ENCODE measurements around the gene ARRB1.

ARRB1 gene

GRCh38 chr11:75244052-75244814 lies 107.2 kb downstream of the ARRB1 start:
- DNase-seq, result no peak

GRCh38 chr11:75242722-75243600 lies 108.5 kb downstream of the ARRB1 start:
- no peak for DNase-seq

DNA sequence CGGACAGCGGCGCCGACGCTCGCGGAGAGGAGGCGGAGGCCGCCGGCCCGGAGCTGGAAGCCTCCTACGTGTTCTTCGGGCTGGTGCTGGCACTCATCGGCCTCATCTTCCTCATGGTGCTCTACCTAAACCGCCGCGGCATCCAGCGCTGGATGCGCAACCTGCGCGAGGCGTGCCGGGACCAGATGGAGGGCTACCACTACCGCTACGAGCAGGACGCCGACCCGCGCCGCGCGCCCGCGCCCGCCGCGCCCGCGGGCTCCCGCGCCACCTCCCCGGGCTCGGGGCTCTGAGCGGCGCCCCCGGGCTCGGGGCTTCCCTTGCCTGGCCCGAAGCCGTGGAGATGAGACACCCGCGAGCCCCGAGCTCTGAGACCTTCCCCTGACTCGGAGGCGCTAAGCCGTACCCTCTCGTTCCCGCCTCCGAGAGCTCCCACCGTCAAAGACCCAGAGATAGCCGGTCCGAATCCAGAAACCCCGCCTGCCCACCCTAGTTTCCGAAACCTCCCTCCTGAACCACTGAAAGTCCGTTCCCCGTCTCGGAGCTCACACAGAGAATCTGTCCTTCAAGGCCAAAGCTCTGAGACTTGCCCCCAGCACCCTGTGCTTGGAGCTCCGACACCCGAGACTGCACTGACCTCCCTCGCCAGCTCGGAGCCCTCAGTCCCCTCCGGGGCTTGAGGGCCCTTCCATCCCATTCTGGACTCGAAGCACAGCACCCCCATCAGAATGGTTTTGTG lies 109.4 kb downstream of the ARRB1 start:
- DNase-seq, result no peak

- DNase-seq, result peak; percentile 70 to 87
Measured at GRCh38 chr11:75241036-75241905, 110.2 kb downstream of the ARRB1 start.

DNA sequence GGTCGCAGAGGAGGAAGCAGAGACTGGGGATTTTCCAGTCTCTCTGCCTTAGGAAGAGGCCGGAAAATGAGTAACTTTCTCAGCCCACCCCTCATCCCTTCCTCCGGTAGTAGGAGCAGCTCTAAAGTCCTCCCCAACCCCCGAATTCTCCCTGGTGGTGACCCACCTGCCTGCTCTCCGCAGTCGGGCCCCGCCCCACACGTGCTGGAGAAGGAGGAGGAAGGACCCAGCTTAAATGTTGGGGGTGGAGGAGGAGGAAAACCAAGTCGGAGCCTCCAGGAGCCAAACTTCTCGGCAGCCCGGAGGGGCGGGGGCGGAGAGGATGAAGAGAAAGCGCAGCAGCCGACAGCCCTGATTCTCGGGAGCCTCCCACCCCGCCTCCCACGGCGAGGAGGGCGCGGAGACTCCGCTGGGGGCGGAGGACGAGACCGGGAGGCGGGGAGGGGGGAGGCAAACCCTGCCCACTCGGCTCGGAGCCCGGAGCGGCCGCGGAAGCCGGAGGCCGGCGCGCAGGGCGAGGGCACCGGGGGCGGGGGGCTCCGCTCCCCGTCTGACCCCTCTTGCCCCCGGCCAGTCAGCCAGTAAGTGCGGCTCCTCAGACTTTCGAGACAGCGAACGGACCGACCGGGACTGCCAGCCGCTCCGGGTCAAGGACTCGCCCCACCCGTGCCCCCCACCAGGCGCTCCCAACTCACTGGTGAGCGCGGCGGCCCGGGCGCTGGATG lies 111.0 kb downstream of the ARRB1 start, which contains the start of gene TPBGL:
Gene TPBGL (plus strand): TSS at position 464 of the 725 bp plus-strand sequence. CDS start 276 bp downstream, outside the sequence.
- DNase-seq, result peak in 1 of 2 experiments; percentile 36

DNA sequence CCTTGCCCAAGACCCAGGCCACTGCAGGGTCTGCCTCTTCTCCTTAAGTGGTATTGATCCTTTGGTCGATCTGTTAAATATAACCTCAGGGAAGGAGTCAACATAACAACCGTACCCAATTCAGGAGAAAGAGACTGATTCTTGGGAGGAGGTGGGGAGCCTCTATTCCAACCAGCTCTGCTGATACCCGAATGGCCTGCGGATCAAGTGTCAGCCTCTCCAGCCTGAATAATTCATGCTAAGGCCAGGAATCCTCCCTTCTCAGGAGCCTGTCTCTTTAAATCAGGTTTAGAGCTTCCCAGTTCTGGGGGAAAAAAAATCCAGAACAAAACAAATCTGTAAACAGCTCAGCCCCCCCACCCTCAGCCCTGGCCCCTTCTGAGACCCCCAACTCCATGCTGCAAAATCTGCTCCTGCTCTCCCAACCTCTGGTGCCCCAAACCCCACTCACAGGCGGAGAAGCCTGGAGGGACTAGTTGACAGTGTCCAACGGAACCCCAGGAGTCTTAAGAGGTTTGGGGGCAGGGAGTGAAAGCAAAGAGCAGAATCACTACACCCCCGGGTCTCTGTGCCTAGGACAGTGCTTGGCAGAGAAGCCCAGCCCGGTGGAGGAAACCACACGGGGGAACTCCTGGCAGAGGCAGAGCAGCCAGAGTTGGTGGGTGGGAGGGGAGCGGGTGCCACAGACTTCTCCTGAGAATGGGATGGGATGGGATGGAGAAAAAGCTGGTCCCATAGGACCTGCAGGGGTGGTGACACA lies 111.8 kb downstream of the ARRB1 start:
- DNase-seq, result no peak

- DNase-seq, result no peak
Measured at GRCh38 chr11:75238595-75239440, 112.6 kb downstream of the ARRB1 start.

GRCh38 chr11:75237050-75237449 lies 114.4 kb downstream of the ARRB1 start:
- no peak for DNase-seq

DNA sequence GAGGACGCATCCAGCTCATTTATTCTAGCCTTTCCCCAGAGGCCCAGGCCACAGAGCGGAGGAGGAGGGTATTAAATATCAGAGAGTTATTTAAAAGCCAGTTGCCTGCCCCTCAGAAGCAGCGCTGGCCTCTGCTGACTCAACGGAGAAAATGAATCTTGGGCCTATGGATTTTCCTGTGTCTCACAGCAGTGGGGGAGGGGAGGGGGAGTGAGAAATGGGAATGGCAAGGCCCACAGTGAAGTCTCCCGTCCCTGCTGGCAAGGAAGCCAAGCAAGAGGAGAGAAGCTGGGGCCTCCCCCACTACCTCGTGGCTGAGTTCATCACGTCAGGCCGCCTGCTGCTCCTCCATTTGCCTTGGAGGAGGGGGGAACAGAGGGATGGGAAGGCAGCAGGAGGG lies 115.4 kb downstream of the ARRB1 start:
- no peak for DNase-seq

GRCh38 chr11:75233754-75234172 lies 117.7 kb downstream of the ARRB1 start:
- DNase-seq, result no peak

DNA sequence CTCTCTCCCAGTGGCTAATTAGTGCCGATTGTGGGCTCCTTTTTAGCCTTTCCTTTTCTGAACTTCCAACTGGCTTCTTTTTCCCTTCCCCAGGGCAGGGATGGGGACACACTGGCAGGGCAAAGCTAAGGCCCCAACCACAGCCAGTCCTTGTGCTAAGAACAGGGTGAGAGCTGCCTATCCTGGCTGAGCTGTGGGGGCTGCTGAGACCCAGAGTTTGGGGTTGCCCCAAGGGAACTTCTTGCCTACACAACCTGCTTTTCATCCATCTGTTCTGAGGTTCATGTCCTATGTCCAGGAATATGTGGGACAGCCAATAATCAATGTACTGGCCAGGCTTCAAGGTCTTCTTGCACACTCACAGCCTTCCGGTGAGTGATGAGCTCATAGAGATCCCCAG lies 120.8 kb downstream of the ARRB1 start:
- no peak for DNase-seq

- no peak for DNase-seq
Measured at GRCh38 chr11:75229466-75229865, 122.0 kb downstream of the ARRB1 start.

DNA sequence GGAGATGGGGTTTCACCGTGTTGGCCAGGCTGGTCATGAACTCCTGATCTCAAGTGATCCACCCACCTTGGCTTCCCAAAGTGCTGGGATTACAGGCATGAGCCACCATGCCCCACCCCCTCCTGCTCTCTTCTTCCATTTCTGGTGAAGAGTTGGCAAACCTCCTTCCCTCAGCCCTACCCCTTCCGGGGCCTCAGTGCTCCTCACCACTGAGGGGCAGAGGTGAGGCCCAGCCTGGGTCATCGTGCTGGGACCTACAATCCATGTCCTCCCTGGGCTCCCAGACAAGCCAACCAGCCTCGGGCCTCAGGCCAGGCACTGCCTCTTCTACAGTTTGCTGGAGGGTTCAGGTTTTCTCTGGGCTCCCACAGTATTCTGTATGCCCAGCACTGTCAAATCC lies 125.7 kb downstream of the ARRB1 start:
- DNase-seq, result no peak

GRCh38 chr11:75223954-75224643 lies 127.4 kb downstream of the ARRB1 start:
- no peak for DNase-seq

DNA sequence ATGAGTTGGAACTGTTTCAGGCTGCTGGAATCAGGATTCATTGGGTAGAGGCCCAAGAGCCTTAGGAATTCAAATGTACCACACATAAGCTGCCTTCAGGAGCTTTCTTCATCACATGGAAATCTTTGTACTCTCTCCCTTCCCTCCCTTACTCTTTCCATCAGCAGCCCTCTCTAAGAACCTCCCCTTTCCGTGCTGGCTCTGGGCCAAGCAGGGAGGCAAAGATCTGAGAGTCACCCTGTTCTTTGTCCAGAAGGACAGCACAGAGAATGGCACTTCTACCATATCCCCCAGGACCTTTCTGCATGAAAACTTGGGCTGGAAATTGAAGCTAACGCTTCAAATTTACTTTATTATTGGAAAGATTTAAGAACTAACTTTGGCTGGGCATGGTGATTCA lies 131.6 kb downstream of the ARRB1 start:
- no peak for DNase-seq

DNA sequence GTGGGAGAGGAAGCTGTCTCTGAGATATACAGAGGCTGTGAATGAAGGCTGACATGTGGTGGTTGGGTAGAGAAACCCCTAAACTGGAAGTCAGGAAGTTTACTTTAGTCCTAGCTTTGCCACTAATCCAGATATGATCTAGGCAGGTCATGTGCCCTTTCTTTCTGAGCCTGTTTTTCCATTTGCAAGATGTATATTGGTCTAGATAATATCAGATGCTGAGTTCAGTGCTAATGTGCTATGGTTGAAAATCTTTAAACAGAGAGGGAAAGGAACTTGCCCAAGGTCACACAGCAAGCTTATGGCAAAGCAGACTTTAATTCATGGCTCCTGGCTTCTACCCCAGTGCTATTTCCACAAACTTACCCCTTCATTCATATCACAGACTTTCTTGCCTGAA lies 136.6 kb downstream of the ARRB1 start:
- no peak for DNase-seq

- no peak for DNase-seq
Measured at GRCh38 chr11:75214411-75214821, 137.0 kb downstream of the ARRB1 start.
